H9 (cell line): ENCODE data around the gene YAF2. TPM values are rescaled to one million over a fixed set of nuclear protein-coding genes. Genes with fewer than 3 reads are reported as not detected.
"Not testable (repeated sequence)": the region's sequence is repeated elsewhere in the genome, so short reads cannot be mapped to it uniquely, and the experiment has no call there.

Source experiments
- DNase-seq: peaks from one replicate; pipeline ENCODE4 v3.0.0-alpha.2; 2017
- H2AFZ ChIP-seq: one replicate; pipeline ENCODE4 v1.6.1; 2013; ENCODE audit warnings: mild to moderate bottlenecking, low read length, control low read depth, moderate library complexity
- H2AK5ac ChIP-seq: 2 replicates; pipeline ENCODE4 v1.6.1; 2013; ENCODE audit warnings: low read length, control low read depth, mixed read lengths; ENCODE audit not compliant: insufficient read length
- H2BK120ac ChIP-seq: one replicate; pipeline ENCODE4 v1.6.1; 2013; ENCODE audit warnings: low read depth, mild to moderate bottlenecking, low read length, control low read depth, inconsistent platforms; ENCODE audit not compliant: poor library complexity, severe bottlenecking
- H2BK12ac ChIP-seq: 2 replicates; pipeline ENCODE4 v1.6.1; 2013; ENCODE audit warnings: low read length, control low read depth, mixed read lengths, low read depth; ENCODE audit not compliant: insufficient read length
- H2BK15ac ChIP-seq: 2 replicates; pipeline ENCODE4 v1.6.1; 2013; ENCODE audit warnings: low read depth, low read length, control low read depth
- H2BK20ac ChIP-seq: one replicate; pipeline ENCODE4 v1.6.1; 2013; ENCODE audit warnings: low read depth, mild to moderate bottlenecking, low read length, control low read depth, inconsistent platforms; ENCODE audit not compliant: poor library complexity, severe bottlenecking
- H2BK5ac ChIP-seq: 2 replicates; pipeline ENCODE4 v1.6.1; 2013; ENCODE audit warnings: low read length, control low read depth, mixed read lengths; ENCODE audit not compliant: insufficient read length
- H3K14ac ChIP-seq: 2 replicates; pipeline ENCODE4 v1.6.1; 2013; ENCODE audit warnings: low read length, control low read depth; ENCODE audit not compliant: insufficient read depth
- H3K18ac ChIP-seq: 2 replicates; pipeline ENCODE4 v1.6.1; 2013; ENCODE audit warnings: low read depth, mild to moderate bottlenecking, mixed read lengths, low read length, control low read depth; ENCODE audit not compliant: insufficient read length
- H3K23ac ChIP-seq: 2 replicates; pipeline ENCODE4 v1.6.1; 2013; ENCODE audit warnings: low read length, control low read depth, mixed read lengths, low read depth; ENCODE audit not compliant: insufficient read length
- H3K23me2 ChIP-seq: 2 replicates; pipeline ENCODE4 v1.6.1; 2013; ENCODE audit warnings: low read depth, mild to moderate bottlenecking, mixed read lengths, low read length, control low read depth; ENCODE audit not compliant: insufficient read length, poor library complexity, severe bottlenecking
- H3K27ac ChIP-seq: 2 replicates; pipeline ENCODE4 v1.5.1; 2013; ENCODE audit warnings: low read length, control low read depth, mixed read lengths, low read depth; ENCODE audit not compliant: insufficient read length
- H3K27me3 ChIP-seq: 2 replicates; pipeline ENCODE4 v1.6.1; 2013; ENCODE audit warnings: low read length, control low read depth, inconsistent platforms; ENCODE audit not compliant: insufficient read depth
- H3K4ac ChIP-seq: 2 replicates; pipeline ENCODE4 v1.6.1; 2013; ENCODE audit warnings: low read depth, mild to moderate bottlenecking, control low read depth, inconsistent platforms, low read length, moderate library complexity
- H3K4me1 ChIP-seq: 2 replicates; pipeline ENCODE4 v1.6.1; 2013; ENCODE audit warnings: low read length, control low read depth, inconsistent platforms; ENCODE audit not compliant: insufficient read depth
- H3K4me2 ChIP-seq: 2 replicates; pipeline ENCODE4 v1.6.1; 2013; ENCODE audit warnings: low read length, control low read depth, mixed read lengths; ENCODE audit not compliant: insufficient read length, insufficient read depth
- H3K56ac ChIP-seq: 2 replicates; pipeline ENCODE4 v1.6.1; 2013; ENCODE audit warnings: low read depth, mild to moderate bottlenecking, mixed read lengths, low read length, control low read depth; ENCODE audit not compliant: insufficient read length
- H3K79me1 ChIP-seq: 2 replicates; pipeline ENCODE4 v1.6.1; 2013; ENCODE audit warnings: low read depth, mild to moderate bottlenecking, moderate library complexity, low read length, control low read depth, inconsistent platforms; ENCODE audit not compliant: insufficient read depth, poor library complexity, severe bottlenecking
- H3K79me2 ChIP-seq: 2 replicates; pipeline ENCODE4 v1.6.1; 2013; ENCODE audit warnings: low read length, control low read depth, inconsistent platforms; ENCODE audit not compliant: insufficient read depth
- H3K9ac ChIP-seq: 2 replicates; pipeline ENCODE4 v1.6.1; 2013; ENCODE audit warnings: low read length, control low read depth, mixed read lengths; ENCODE audit not compliant: insufficient read length; ENCODE audit errors: extremely low read depth
- H3K9me3 ChIP-seq: one replicate; pipeline ENCODE4 v1.6.1; 2013; ENCODE audit warnings: low read depth, low read length, inconsistent platforms; ENCODE audit not compliant: control insufficient read depth
- H3T11ph ChIP-seq: one replicate; pipeline ENCODE4 v1.6.1; 2013; ENCODE audit warnings: mild to moderate bottlenecking, low read length, control low read depth, inconsistent platforms
- H4K20me1 ChIP-seq: one replicate; pipeline ENCODE4 v1.6.1; 2013; ENCODE audit not compliant: control insufficient read depth, insufficient read length, insufficient read depth
- H4K5ac ChIP-seq: 2 replicates; pipeline ENCODE4 v1.6.1; 2013; ENCODE audit warnings: low read depth, mild to moderate bottlenecking, mixed read lengths, low read length, control low read depth; ENCODE audit not compliant: insufficient read length
- H4K8ac ChIP-seq: replicated peaks from 2 replicates; pipeline ENCODE4 v1.6.1; 2013; ENCODE audit warnings: low read length, control low read depth, mixed read lengths, low read depth; ENCODE audit not compliant: insufficient read length
- H4K91ac ChIP-seq: 2 replicates; pipeline ENCODE4 v1.6.1; 2013; ENCODE audit warnings: low read depth, mild to moderate bottlenecking, moderate library complexity, mixed read lengths, low read length, control low read depth; ENCODE audit not compliant: insufficient read length
- H3K27ac Mint-ChIP-seq, 3 experiments: 2 replicates in 2 of 3; 3 replicates in 1 of 3; pipeline ENCODE4 v1.8.0; 2020 to 2021; ENCODE audit warnings: mixed read lengths in 3 of 3, mild to moderate bottlenecking in 1 of 3, moderate library complexity in 1 of 3
- H3K27me3 Mint-ChIP-seq: 2 replicates; pipeline ENCODE4 v1.8.0; 2021; ENCODE audit warnings: low read depth, mild to moderate bottlenecking, moderate library complexity, mixed read lengths
- H3K36me3 Mint-ChIP-seq, 3 experiments: 2 replicates in 2 of 3; 3 replicates in 1 of 3; pipeline ENCODE4 v1.8.0; 2020 to 2021; ENCODE audit warnings: low read depth in 3 of 3, mixed read lengths in 3 of 3; ENCODE audit not compliant: insufficient read depth in 1 of 3
- H3K4me1 Mint-ChIP-seq, 2 experiments: 2 replicates each; pipeline ENCODE4 v1.8.0; 2020; ENCODE audit warnings: mixed read lengths in 2 of 2
- H3K4me3 Mint-ChIP-seq, 2 experiments: 2 replicates in 1 of 2; 3 replicates in 1 of 2; pipeline ENCODE4 v1.8.0; 2020 to 2021; ENCODE audit warnings: mild to moderate bottlenecking in 2 of 2, mixed read lengths in 2 of 2, moderate library complexity in 1 of 2
- H3K9me3 Mint-ChIP-seq, 2 experiments: 2 replicates in 1 of 2; 3 replicates in 1 of 2; pipeline ENCODE4 v1.8.0; 2020; ENCODE audit warnings: mild to moderate bottlenecking in 2 of 2, mixed read lengths in 2 of 2, moderate library complexity in 1 of 2
- CTCF ChIP-seq: fragments of 200-600 bp; sonication (generic); conservative IDR thresholded peaks from 3 replicates; pipeline ENCODE4 v1.8.0; 2021; ENCODE audit warnings: antibody characterized with exemption, mild to moderate bottlenecking
- WGBS: extraction: QIAGEN DNeasy Blood & Tissue Kit; methylation state at CpG from one replicate; pipeline ENCODE4 v1.1.7; 2013; ENCODE audit warnings: missing lambda C conversion rate, low lambda C conversion rate, mixed read lengths; ENCODE audit not compliant: insufficient read length; ENCODE audit errors: extremely low coverage; 5-methylcytosine and 5-hydroxymethylcytosine counted together
- total RNA-seq: library from RNA; stranded (reverse); gene quantifications from 2 replicates; pipeline ENCODE4 v1.2.1, GENCODE V29; 2021

YAF2 gene
- total RNA-seq, 1 experiment from 2014 or later = 1.9 TPM

- H3K4me1 ChIP-seq = no peaks in the 10 kb centered on the region
- no peaks in the 10 kb centered on the region for H3K27me3 ChIP-seq
- Mint-ChIP-seq H3K27ac (no peak overlapping the region), H3K27me3 (no peaks in the 10 kb centered on the region), H3K4me1 (no peaks in the 10 kb centered on the region), H3K36me3 (no peaks in the 10 kb centered on the region), H3K4me3 (no peak overlapping the region), H3K9me3 (no peaks in the 10 kb centered on the region)
- no peaks in the 10 kb centered on the region for H3K23me2 ChIP-seq
- H2BK15ac ChIP-seq = no peak overlapping the region
- no peak overlapping the region for H3K18ac ChIP-seq
- no peak overlapping the region for H3K4ac ChIP-seq
- H3K79me1 ChIP-seq = no peaks in the 10 kb centered on the region
- no peak overlapping the region for H4K5ac ChIP-seq
- no peak overlapping the region for H3K56ac ChIP-seq
- no peak overlapping the region for H3K9ac ChIP-seq
- no peak overlapping the region for H2AFZ ChIP-seq
- H4K91ac ChIP-seq = no peak overlapping the region
- H3K9me3 ChIP-seq = no peaks in the 10 kb centered on the region
- TF ChIP-seq CTCF = no peak
- H3K14ac ChIP-seq = no peak overlapping the region
- H3T11ph ChIP-seq = no peak overlapping the region
- H4K8ac ChIP-seq = no peak overlapping the region
- H3K27ac ChIP-seq = no peak overlapping the region
- H2BK120ac ChIP-seq = no peak overlapping the region
- H4K20me1 ChIP-seq = no peaks in the 10 kb centered on the region
- no peak overlapping the region for H2AK5ac ChIP-seq
- no peak overlapping the region for H3K23ac ChIP-seq
- H2BK20ac ChIP-seq = no peak overlapping the region
- no peak for DNase-seq
- no peak overlapping the region for H2BK5ac ChIP-seq
- H2BK12ac ChIP-seq = no peak overlapping the region
- no peaks in the 10 kb centered on the region for H3K79me2 ChIP-seq
- no peak overlapping the region for H3K4me2 ChIP-seq
Observed at GRCh38 chr12:42190376-42190775, 47.7 kb downstream of the YAF2 start.

- not testable (repeated sequence) for H4K5ac ChIP-seq, H3K9me3 Mint-ChIP-seq, H3K79me1 ChIP-seq, H4K8ac ChIP-seq, H3K4me1 ChIP-seq, H3K4me1 Mint-ChIP-seq, H4K20me1 ChIP-seq, H2BK12ac ChIP-seq, H3K79me2 ChIP-seq, H3K9ac ChIP-seq, H3K9me3 ChIP-seq, H3K4ac ChIP-seq, H2AK5ac ChIP-seq, H3K27ac ChIP-seq, H2AFZ ChIP-seq, H3K27me3 Mint-ChIP-seq, H3T11ph ChIP-seq, H3K4me2 ChIP-seq, H3K27me3 ChIP-seq, H3K14ac ChIP-seq, H3K23ac ChIP-seq, H4K91ac ChIP-seq, H3K4me3 Mint-ChIP-seq, DNase-seq, H3K27ac Mint-ChIP-seq, H3K23me2 ChIP-seq, H2BK20ac ChIP-seq, H3K18ac ChIP-seq, H3K56ac ChIP-seq, H2BK120ac ChIP-seq, H3K36me3 Mint-ChIP-seq, H2BK5ac ChIP-seq, H2BK15ac ChIP-seq
- no CpG with 5 or more reads among the region's 3 CpGs for WGBS
Observed at GRCh38 chr12:42188275-42188674, 49.8 kb downstream of the YAF2 start.
